OCI-LY1 (cell line): ENCODE measurements around the gene BIN1.

ENCODE experiments used
- H2AFZ ChIP-seq: fragments of 200-600 bp; sonication (generic), shearing (Covaris generic); 2 replicates; pipeline ENCODE4 v1.6.0; 2014; ENCODE audit warnings: antibody characterized with exemption, mild to moderate bottlenecking, low read length
- H3F3A ChIP-seq: fragments of 200-600 bp; sonication (generic), shearing (Covaris generic); 2 replicates; pipeline ENCODE4 v1.6.0; 2014; ENCODE audit warnings: mild to moderate bottlenecking, antibody characterized with exemption, low read length, moderate library complexity; ENCODE audit not compliant: insufficient read depth
- H3K27ac ChIP-seq: fragments of 200-600 bp; sonication (generic); 2 replicates; pipeline ENCODE4 v1.5.1; 2014; ENCODE audit warnings: low read length, mixed run types, mild to moderate bottlenecking, low read depth; ENCODE audit not compliant: poor library complexity, severe bottlenecking
- H3K27me3 ChIP-seq: fragments of 200-600 bp; sonication (generic); 2 replicates; pipeline ENCODE4 v1.6.0; 2014; ENCODE audit warnings: antibody characterized with exemption, mild to moderate bottlenecking, low read length, moderate library complexity; ENCODE audit not compliant: insufficient read depth
- H3K36me3 ChIP-seq: fragments of 200-600 bp; sonication (generic); 2 replicates; pipeline ENCODE4 v1.6.1; 2014; ENCODE audit warnings: mild to moderate bottlenecking, antibody characterized with exemption, low read length, moderate library complexity, mixed read lengths; ENCODE audit not compliant: insufficient read depth
- H3K4me1 ChIP-seq: fragments of 200-600 bp; sonication (generic); 2 replicates; pipeline ENCODE4 v1.5.1; 2014; ENCODE audit warnings: mild to moderate bottlenecking, low read length, moderate library complexity; ENCODE audit not compliant: insufficient read depth, severe bottlenecking
- H3K4me2 ChIP-seq: fragments of 200-600 bp; sonication (generic), shearing (Covaris generic); 2 replicates; pipeline ENCODE4 v1.6.1; 2014; ENCODE audit warnings: low read length
- H3K4me3 ChIP-seq: fragments of 200-600 bp; sonication (generic); 2 replicates; pipeline ENCODE4 v1.5.1; 2014; ENCODE audit warnings: low read length, low read depth, mild to moderate bottlenecking, mixed read lengths; ENCODE audit not compliant: poor library complexity, severe bottlenecking
- H3K79me2 ChIP-seq: fragments of 200-600 bp; shearing (Covaris generic); 2 replicates; pipeline ENCODE4 v1.6.1; 2016; ENCODE audit warnings: mixed run types, low read length, mixed read lengths; ENCODE audit not compliant: insufficient read depth
- H3K9ac ChIP-seq: fragments of 200-600 bp; sonication (generic), shearing (Covaris generic); 2 replicates; pipeline ENCODE4 v1.6.1; 2014; ENCODE audit warnings: mild to moderate bottlenecking, low read length, mixed read lengths
- H3K9me2 ChIP-seq: fragments of 200-600 bp; sonication (generic), shearing (Covaris generic); 2 replicates; pipeline ENCODE4 v1.6.1; 2014; ENCODE audit warnings: low read depth, mild to moderate bottlenecking, low read length, mixed read lengths
- H3K9me3 ChIP-seq: fragments of 200-600 bp; shearing (Covaris generic); 2 replicates; pipeline ENCODE4 v1.6.1; 2014; ENCODE audit warnings: low read length, mixed read lengths
- H4K20me1 ChIP-seq: fragments of 200-600 bp; sonication (generic), shearing (Covaris generic); 2 replicates; pipeline ENCODE4 v1.6.0; 2016; ENCODE audit warnings: mild to moderate bottlenecking, low read length; ENCODE audit not compliant: insufficient read depth
- CTCF ChIP-seq: fragments of 200-600 bp; sonication (generic), shearing (Covaris generic); IDR thresholded peaks from 2 replicates; pipeline ENCODE4 v1.5.1; 2017; ENCODE audit warnings: mild to moderate bottlenecking, antibody characterized with exemption, low read length, moderate library complexity, mixed read lengths
- EZH2 ChIP-seq: fragments of 200-600 bp; sonication (generic), shearing (Covaris generic); IDR thresholded peaks from 2 replicates; pipeline ENCODE4 v1.8.0; 2017; ENCODE audit warnings: borderline replicate concordance, mixed run types, mild to moderate bottlenecking, antibody characterized with exemption, low read length, moderate library complexity, mixed read lengths

Gene BIN1

GRCh38 chr2:126998486-126998885, 108.5 kb downstream of the BIN1 start:
- Histone ChIP-seq H3K27ac (no peak overlapping the region), H3K79me2 (no peaks in the 10 kb centered on the region), H2AFZ (no peak overlapping the region), H3K4me3 (no peak overlapping the region), H4K20me1 (no peaks in the 10 kb centered on the region), H3K27me3 (no peaks in the 10 kb centered on the region), H3F3A (no peaks in the 10 kb centered on the region), H3K4me1 (no peaks in the 10 kb centered on the region), H3K4me2 (no peak overlapping the region), H3K36me3 (no peaks in the 10 kb centered on the region), H3K9me2 (no peaks in the 10 kb centered on the region), H3K9me3 (no peaks in the 10 kb centered on the region), H3K9ac (no peak overlapping the region)
- no peak for TF ChIP-seq CTCF
- TF ChIP-seq EZH2 = no peak
